ENCODE results near the gene CRY2. TPM values are rescaled to one million over a fixed set of nuclear protein-coding genes. Genes with fewer than 3 reads are reported as not detected.

CRY2 gene
- total and polyA plus RNA-seq, 2 experiments from 2014 or later, result 28.3 to 50.5 TPM

DNA sequence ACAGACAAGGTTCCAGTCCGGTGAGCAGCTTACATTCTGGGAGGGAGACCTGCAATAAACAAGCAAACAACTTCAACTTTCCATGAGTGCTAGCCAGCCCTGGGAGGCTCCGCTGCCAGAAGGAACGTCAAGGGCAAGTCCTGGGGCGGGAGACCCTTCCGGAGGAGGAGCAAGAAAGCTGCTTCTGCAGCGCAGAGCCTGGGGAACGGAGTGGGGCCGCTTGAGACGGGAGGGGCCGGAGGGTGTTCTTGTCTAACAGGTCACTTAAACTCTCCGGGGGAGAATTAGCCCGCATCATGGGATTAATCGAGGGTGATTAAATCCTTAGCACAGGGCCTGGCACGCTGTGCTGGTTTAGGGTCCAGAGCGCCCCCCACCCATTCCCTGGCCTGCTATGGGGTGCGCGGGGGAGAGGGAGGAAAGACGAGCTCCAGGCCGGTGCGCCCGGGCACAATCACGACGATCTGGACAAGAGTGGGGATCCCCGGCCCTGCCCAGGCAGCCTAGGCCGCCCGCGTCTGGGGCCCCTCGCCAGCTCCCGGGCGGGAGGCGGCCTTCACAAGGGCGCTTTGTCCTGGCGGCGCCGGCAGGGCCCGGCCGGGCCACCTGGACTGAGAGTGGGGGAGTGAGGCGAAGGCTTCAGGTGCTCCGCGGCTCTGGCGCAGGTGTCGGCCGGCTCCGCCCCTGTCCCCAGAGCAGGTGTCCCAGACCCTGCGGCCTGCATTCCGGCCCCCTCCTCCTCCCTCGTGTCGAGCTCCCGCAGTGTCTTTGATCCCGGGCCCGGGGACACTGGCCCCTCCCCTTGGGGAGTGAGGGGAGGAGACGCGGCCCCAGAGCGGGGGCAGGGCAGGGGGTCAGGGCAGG is 74.5 kb downstream of the CRY2 start:
- no peak overlapping the region for H3K27ac ChIP-seq
- DNase-seq (ENCODE audit: low read depth in 1 of 2, low spot score in 1 of 2), result peak in 1 of 2 donors; percentile 55
- peaks cover 45% of the 10 kb centered on the region for H3K27me3 ChIP-seq
- no peaks in the 10 kb centered on the region for H3K9me3 ChIP-seq (ENCODE audit: low read depth)
- H3K4me3 ChIP-seq, result peak overlapping the region; percentile 38
- no peaks in the 10 kb centered on the region for H3K4me1 ChIP-seq (ENCODE audit: low read depth)
- no peaks in the 10 kb centered on the region for H3K36me3 ChIP-seq
- TF ChIP-seq, protein P1, sequence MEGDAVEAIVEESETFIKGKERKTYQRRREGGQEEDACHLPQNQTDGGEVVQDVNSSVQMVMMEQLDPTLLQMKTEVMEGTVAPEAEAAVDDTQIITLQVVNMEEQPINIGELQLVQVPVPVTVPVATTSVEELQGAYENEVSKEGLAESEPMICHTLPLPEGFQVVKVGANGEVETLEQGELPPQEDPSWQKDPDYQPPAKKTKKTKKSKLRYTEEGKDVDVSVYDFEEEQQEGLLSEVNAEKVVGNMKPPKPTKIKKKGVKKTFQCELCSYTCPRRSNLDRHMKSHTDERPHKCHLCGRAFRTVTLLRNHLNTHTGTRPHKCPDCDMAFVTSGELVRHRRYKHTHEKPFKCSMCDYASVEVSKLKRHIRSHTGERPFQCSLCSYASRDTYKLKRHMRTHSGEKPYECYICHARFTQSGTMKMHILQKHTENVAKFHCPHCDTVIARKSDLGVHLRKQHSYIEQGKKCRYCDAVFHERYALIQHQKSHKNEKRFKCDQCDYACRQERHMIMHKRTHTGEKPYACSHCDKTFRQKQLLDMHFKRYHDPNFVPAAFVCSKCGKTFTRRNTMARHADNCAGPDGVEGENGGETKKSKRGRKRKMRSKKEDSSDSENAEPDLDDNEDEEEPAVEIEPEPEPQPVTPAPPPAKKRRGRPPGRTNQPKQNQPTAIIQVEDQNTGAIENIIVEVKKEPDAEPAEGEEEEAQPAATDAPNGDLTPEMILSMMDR (IDR thresholded peaks at IDR 0.05; ENCODE audit: low read depth, low read length), result no peak

DNA sequence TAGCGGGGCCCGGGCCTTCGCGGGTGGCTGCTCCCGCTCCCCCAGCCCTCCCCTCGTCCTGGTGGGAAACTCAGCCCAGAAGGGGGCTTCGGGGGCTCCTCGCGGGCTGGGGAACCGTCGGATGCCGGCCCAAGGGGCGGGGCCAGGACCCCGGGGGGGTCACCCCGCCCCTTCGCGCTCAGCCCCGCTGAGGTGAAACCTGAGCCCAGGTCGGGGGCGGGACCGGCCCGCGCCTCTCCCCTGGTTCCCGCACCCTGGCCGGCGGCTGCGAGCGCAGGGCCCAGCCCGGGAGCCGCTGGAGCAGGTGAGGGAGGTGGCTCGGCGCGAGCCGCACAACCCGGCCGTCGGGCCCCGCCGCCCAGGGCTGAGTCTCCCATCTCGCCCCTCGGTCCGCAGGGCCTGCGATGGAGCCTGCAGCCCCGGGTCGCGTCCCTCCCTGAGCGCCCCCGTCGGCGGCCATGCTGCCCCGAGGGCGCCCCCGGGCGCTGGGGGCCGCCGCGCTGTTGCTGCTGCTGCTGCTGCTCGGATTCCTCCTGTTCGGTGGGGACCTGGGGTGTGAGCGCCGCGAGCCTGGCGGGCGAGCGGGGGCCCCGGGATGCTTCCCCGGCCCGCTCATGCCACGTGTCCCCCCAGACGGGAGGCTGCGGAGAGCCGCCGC is 75.3 kb downstream of the CRY2 start, which contains the start of gene LARGE2:
TSS of gene LARGE2 (plus strand) at position 232 of the 658 bp plus-strand sequence. CDS start at position 459, 227 bp downstream.
- no peaks in the 10 kb centered on the region for H3K36me3 ChIP-seq
- TF ChIP-seq, protein P1 (IDR thresholded peaks at IDR 0.05; ENCODE audit: low read depth, low read length), result no peak
- no peak within 1 kb of the TSS for H3K27ac ChIP-seq
- peak within 1 kb of the TSS; percentile 38 for H3K4me3 ChIP-seq
- H3K9me3 ChIP-seq (ENCODE audit: low read depth), result no peaks in the 10 kb centered on the region
- no peaks in the 10 kb centered on the region for H3K4me1 ChIP-seq (ENCODE audit: low read depth)
- peaks cover 45% of the 10 kb centered on the region for H3K27me3 ChIP-seq
- peak in 1 of 2 donors; percentile 72 for DNase-seq (ENCODE audit: low read depth in 1 of 2, low spot score in 1 of 2)

DNA sequence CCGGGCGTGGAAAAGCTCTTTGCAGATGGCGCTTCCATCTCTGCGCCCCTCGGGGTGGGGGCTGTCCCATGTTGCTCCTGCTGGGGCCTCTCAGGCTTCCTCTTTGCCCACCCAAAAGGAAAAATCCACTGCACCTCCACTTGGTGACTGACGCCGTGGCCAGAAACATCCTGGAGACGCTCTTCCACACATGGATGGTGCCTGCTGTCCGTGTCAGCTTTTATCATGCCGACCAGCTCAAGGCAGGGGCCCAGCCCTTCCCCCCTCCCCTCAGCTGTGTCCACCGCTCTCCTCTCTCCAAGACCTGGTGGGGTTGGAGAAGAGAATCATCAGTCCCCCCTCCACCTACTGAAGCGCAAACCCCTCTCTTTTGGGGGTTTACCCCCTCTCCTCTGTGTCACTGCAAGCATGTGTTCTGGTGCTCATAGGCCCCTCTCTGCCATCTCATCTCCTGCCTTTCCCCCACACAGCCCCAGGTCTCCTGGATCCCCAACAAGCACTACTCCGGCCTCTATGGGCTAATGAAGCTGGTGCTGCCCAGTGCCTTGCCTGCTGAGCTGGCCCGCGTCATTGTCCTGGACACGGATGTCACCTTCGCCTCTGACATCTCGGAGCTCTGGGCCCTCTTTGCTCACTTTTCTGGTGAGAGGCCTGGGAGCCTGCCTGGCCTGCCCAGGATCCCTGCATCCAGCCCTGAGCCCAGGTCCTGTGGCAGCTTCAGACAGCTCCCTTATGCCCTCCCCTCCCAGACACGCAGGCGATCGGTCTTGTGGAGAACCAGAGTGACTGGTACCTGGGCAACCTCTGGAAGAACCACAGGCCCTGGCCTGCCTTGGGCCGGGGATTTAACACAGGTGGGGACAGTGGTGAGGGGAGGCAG is 77.0 kb downstream of the CRY2 start:
- H3K4me1 ChIP-seq (ENCODE audit: low read depth), result no peaks in the 10 kb centered on the region
- DNase-seq (ENCODE audit: low read depth in 1 of 2, low spot score in 1 of 2), result no peak
- no peak overlapping the region for H3K4me3 ChIP-seq
- H3K27ac ChIP-seq, result no peak overlapping the region
- no peaks in the 10 kb centered on the region for H3K36me3 ChIP-seq
- peaks cover 45% of the 10 kb centered on the region for H3K27me3 ChIP-seq
- no peaks in the 10 kb centered on the region for H3K9me3 ChIP-seq (ENCODE audit: low read depth)
- TF ChIP-seq, protein P1 (IDR thresholded peaks at IDR 0.05; ENCODE audit: low read depth, low read length), result no peak

DNA sequence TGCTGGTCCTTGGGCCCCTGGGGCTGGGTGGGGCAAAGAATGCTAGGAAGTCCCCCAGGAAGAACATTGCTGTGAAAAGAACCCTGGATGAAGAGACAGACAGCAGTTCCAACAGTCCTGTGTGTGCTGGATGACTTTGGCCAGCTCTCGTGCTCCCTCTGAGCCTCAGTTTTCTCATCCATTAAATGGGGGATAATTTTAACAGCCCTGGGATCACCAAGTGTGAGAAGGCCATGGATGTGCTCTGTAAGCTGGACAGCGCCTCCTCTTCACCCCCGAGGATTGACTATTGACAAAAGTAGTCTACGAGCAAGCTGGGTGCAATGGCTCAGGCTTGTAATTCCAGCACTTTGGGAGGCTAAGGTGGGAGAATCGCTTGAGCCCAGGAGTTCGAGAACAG is 77.7 kb downstream of the CRY2 start:
- Histone ChIP-seq H3K27ac (no peak overlapping the region), H3K36me3 (no peaks in the 10 kb centered on the region), H3K4me3 (no peak overlapping the region), H3K4me1 (ENCODE audit: low read depth) (no peaks in the 10 kb centered on the region), H3K27me3 (peaks cover 45% of the 10 kb centered on the region), H3K9me3 (ENCODE audit: low read depth) (no peaks in the 10 kb centered on the region)
- TF ChIP-seq, protein P1 (IDR thresholded peaks at IDR 0.05; ENCODE audit: low read depth, low read length), result no peak
- no peak for DNase-seq (ENCODE audit: low read depth in 1 of 2, low spot score in 1 of 2)

DNA sequence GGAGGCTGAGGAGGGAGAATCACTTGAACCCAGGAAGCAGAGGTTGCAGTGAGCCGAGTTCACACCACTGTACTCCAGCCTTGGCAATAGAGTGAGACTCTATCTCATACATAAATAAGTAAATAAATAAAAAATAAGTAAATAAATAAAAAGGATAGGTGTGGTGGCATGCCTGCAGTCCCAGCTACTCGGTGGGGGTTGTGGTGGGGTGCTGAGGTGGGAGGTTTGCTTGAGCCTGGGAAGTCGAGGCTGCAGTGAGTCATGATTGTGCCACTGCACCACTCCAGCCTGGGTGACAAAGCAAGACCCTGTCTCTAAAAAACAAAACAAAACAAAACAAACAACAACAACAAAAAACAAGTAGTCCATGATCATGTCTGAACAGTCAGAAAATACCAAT is 78.3 kb downstream of the CRY2 start:
- no peaks in the 10 kb centered on the region for H3K9me3 ChIP-seq (ENCODE audit: low read depth)
- TF ChIP-seq, protein P1 (IDR thresholded peaks at IDR 0.05; ENCODE audit: low read depth, low read length), result no peak
- H3K4me3 ChIP-seq, result no peak overlapping the region
- peaks cover 44% of the 10 kb centered on the region for H3K27me3 ChIP-seq
- no peak overlapping the region for H3K27ac ChIP-seq
- H3K36me3 ChIP-seq, result no peaks in the 10 kb centered on the region
- H3K4me1 ChIP-seq (ENCODE audit: low read depth), result no peaks in the 10 kb centered on the region
- DNase-seq (ENCODE audit: low read depth in 1 of 2, low spot score in 1 of 2), result no peak
